Measurements from ENCODE around the gene RAB21.

- TF ChIP-seq CTCF (conservative IDR thresholded peaks at IDR 0.05 in 1 of 2, IDR thresholded peaks at IDR 0.05 in 1 of 2; ENCODE audit: extremely low read depth in 1 of 2, insufficient read depth in 1 of 2, low read depth in 1 of 2, low read length in 2 of 2) (no peak), EZH2 (IDR thresholded peaks at IDR 0.05; ENCODE audit: borderline replicate concordance, low read length) (no peak)
Observed at GRCh38 chr12:71718611-71719010, 36.1 kb upstream of the RAB21 start.
